Parathyroid adenoma (tissue), 2 donors: ENCODE data around the gene DIPK1B.

Source experiments
- H2AFZ ChIP-seq: fragments of 300-600 bp; sonication (generic); one replicate; pipeline ENCODE4 v1.7.0; 2017; ENCODE audit warnings: antibody characterized with exemption, mild to moderate bottlenecking
- H3K27ac ChIP-seq: fragments of 300-600 bp; sonication (generic); one replicate; pipeline ENCODE4 v1.7.0; 2017
- H3K27me3 ChIP-seq: fragments of 300-600 bp; sonication (generic); one replicate; pipeline ENCODE4 v1.7.0; 2017; ENCODE audit warnings: low read length; ENCODE audit not compliant: control insufficient read depth, insufficient read depth
- H3K36me3 ChIP-seq: fragments of 300-600 bp; sonication (generic); one replicate; pipeline ENCODE4 v1.7.0; 2017; ENCODE audit warnings: low read length; ENCODE audit not compliant: control insufficient read depth, insufficient read depth
- H3K4me1 ChIP-seq: fragments of 300-600 bp; sonication (generic); one replicate; pipeline ENCODE4 v1.7.0; 2017; ENCODE audit warnings: control low read depth
- H3K4me2 ChIP-seq: fragments of 300-600 bp; sonication (generic); one replicate; pipeline ENCODE4 v1.7.0; 2017; ENCODE audit warnings: low read length
- H3K4me3 ChIP-seq: fragments of 300-600 bp; sonication (generic); one replicate; pipeline ENCODE4 v1.7.0; 2017; ENCODE audit warnings: low read depth, low read length
- H3K79me2 ChIP-seq: fragments of 300-600 bp; sonication (generic); one replicate; pipeline ENCODE4 v1.7.0; 2017; ENCODE audit warnings: control low read depth
- H3K9ac ChIP-seq: fragments of 300-600 bp; sonication (generic); one replicate; pipeline ENCODE4 v1.7.0; 2017; ENCODE audit warnings: mild to moderate bottlenecking
- H3K9me3 ChIP-seq: fragments of 300-600 bp; sonication (generic); one replicate; pipeline ENCODE4 v1.7.0; 2017; ENCODE audit warnings: low read length; ENCODE audit not compliant: control insufficient read depth
- CTCF ChIP-seq: fragments of 300-600 bp; sonication (generic); IDR thresholded peaks from one replicate; pipeline ENCODE4 v1.7.0; 2017; ENCODE audit warnings: antibody characterized with exemption, mild to moderate bottlenecking
- donor health status: primary hyperparathyroidism.

DIPK1B gene

GRCh38 chr9:136678034-136678433 lies 34.3 kb upstream of the DIPK1B start:
- no peak for TF ChIP-seq CTCF
- H3K9ac ChIP-seq, result no peak overlapping the region
- H3K27me3 ChIP-seq, result no peaks in the 10 kb centered on the region
- H3K4me1 ChIP-seq, result peaks cover 9% of the 10 kb centered on the region
- no peak overlapping the region for H3K4me3 ChIP-seq
- H3K4me2 ChIP-seq, result no peak overlapping the region
- H2AFZ ChIP-seq, result no peak overlapping the region
- no peaks in the 10 kb centered on the region for H3K36me3 ChIP-seq
- H3K9me3 ChIP-seq, result no peaks in the 10 kb centered on the region
- no peak overlapping the region for H3K27ac ChIP-seq
- peaks cover 2% of the 10 kb centered on the region for H3K79me2 ChIP-seq

GRCh38 chr9:136678624-136679023 lies 33.7 kb upstream of the DIPK1B start:
- Histone ChIP-seq H3K27ac (peak overlapping the region; percentile 92), H3K4me1 (peaks cover 9% of the 10 kb centered on the region), H3K36me3 (no peaks in the 10 kb centered on the region), H3K9ac (no peak overlapping the region), H3K9me3 (no peaks in the 10 kb centered on the region), H3K27me3 (no peaks in the 10 kb centered on the region), H3K4me2 (no peak overlapping the region), H2AFZ (no peak overlapping the region), H3K79me2 (peaks cover 5% of the 10 kb centered on the region), H3K4me3 (no peak overlapping the region)
- TF ChIP-seq CTCF, result no peak

- no peak overlapping the region for H3K9ac ChIP-seq
- peaks cover 5% of the 10 kb centered on the region for H3K79me2 ChIP-seq
- H3K36me3 ChIP-seq, result no peaks in the 10 kb centered on the region
- TF ChIP-seq CTCF, result no peak
- H3K4me3 ChIP-seq, result no peak overlapping the region
- H3K27me3 ChIP-seq, result no peaks in the 10 kb centered on the region
- H3K9me3 ChIP-seq, result no peaks in the 10 kb centered on the region
- H3K4me2 ChIP-seq, result peak overlapping the region; percentile 38
- peak overlapping the region; percentile 92 for H3K27ac ChIP-seq
- H3K4me1 ChIP-seq, result peaks cover 9% of the 10 kb centered on the region
- H2AFZ ChIP-seq, result peak overlapping the region; percentile 50
These were observed 32.9 kb upstream of the DIPK1B start for GRCh38 chr9:136679431-136679941.

GRCh38 chr9:136681029-136681428 lies 31.3 kb upstream of the DIPK1B start:
- no peaks in the 10 kb centered on the region for H3K36me3 ChIP-seq
- H2AFZ ChIP-seq, result no peak overlapping the region
- H3K27me3 ChIP-seq, result no peaks in the 10 kb centered on the region
- peaks cover 5% of the 10 kb centered on the region for H3K79me2 ChIP-seq
- H3K27ac ChIP-seq, result no peak overlapping the region
- no peak for TF ChIP-seq CTCF
- no peak overlapping the region for H3K4me2 ChIP-seq
- H3K4me1 ChIP-seq, result peaks cover 9% of the 10 kb centered on the region
- H3K9me3 ChIP-seq, result no peaks in the 10 kb centered on the region
- H3K4me3 ChIP-seq, result no peak overlapping the region
- no peak overlapping the region for H3K9ac ChIP-seq

GRCh38 chr9:136681945-136682699 lies 30.2 kb upstream of the DIPK1B start:
- Histone ChIP-seq H3K4me1 (peaks cover 9% of the 10 kb centered on the region), H2AFZ (no peak overlapping the region), H3K36me3 (no peaks in the 10 kb centered on the region), H3K79me2 (peaks cover 5% of the 10 kb centered on the region), H3K9me3 (no peaks in the 10 kb centered on the region), H3K4me2 (no peak overlapping the region), H3K27me3 (no peaks in the 10 kb centered on the region), H3K9ac (no peak overlapping the region), H3K27ac (no peak overlapping the region), H3K4me3 (no peak overlapping the region)
- no peak for TF ChIP-seq CTCF
